PFSK-1 (cell line): ENCODE results near the gene GALNT14.

Experiments
- FOXP2 ChIP-seq: optimal IDR thresholded peaks from 2 replicates; pipeline ENCODE3; 2011; ENCODE audit warnings: borderline replicate concordance, control low read depth, inconsistent platforms; ENCODE audit not compliant: insufficient read depth; ENCODE audit errors: extremely low read length, extremely low read depth
- POLR2AphosphoS5 ChIP-seq: IDR thresholded peaks from 2 replicates; pipeline ENCODE4 v1.6.1; 2012; ENCODE audit warnings: low read depth, mild to moderate bottlenecking, control low read depth, low read length, moderate library complexity
- SIN3A ChIP-seq: IDR thresholded peaks from 2 replicates; pipeline ENCODE4 v1.6.1; 2012; ENCODE audit warnings: mild to moderate bottlenecking, low read length, moderate library complexity, borderline replicate concordance; ENCODE audit not compliant: insufficient read depth
- TAF1 ChIP-seq: IDR thresholded peaks from 2 replicates; pipeline ENCODE4 v1.6.1; 2012; ENCODE audit warnings: low read length, control low read depth, borderline replicate concordance; ENCODE audit not compliant: insufficient read depth
- TF ChIP-seq, protein P1 (sequence below), 2 experiments: IDR thresholded peaks; 2 replicates each; pipeline versions ENCODE4 v1.6.1 to v1.8.0; 2011 to 2012; ENCODE audit warnings: low read depth in 2 of 2, low read length in 2 of 2, control low read depth in 1 of 2, inconsistent platforms in 1 of 2, mild to moderate bottlenecking in 1 of 2, moderate library complexity in 1 of 2; ENCODE audit not compliant: insufficient read depth in 1 of 2

The GALNT14 gene

DNA sequence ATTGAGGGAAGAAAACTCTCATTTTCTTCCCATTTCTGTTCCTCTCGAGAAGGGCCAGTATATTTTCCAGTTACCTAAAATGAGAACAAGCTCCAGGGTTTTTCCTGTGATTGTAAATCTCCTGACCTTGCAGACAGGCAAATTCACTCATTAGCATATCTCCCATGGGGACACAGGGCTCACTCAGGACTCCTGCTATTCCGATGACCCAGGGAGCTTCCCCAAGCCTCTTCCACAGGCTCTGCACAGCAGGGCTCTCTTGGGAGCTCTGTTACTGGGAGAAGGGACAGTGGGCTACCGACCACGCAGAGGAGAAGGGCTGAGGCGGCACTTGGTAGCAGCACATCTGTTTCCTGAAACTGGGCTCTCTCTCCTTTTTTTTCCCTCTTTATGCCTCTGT is 195.8 kb downstream of the GALNT14 start:
- TF ChIP-seq SIN3A (no peak), POLR2AphosphoS5 (no peak), TAF1 (no peak), FOXP2 (no peak)
- TF ChIP-seq, protein P1, sequence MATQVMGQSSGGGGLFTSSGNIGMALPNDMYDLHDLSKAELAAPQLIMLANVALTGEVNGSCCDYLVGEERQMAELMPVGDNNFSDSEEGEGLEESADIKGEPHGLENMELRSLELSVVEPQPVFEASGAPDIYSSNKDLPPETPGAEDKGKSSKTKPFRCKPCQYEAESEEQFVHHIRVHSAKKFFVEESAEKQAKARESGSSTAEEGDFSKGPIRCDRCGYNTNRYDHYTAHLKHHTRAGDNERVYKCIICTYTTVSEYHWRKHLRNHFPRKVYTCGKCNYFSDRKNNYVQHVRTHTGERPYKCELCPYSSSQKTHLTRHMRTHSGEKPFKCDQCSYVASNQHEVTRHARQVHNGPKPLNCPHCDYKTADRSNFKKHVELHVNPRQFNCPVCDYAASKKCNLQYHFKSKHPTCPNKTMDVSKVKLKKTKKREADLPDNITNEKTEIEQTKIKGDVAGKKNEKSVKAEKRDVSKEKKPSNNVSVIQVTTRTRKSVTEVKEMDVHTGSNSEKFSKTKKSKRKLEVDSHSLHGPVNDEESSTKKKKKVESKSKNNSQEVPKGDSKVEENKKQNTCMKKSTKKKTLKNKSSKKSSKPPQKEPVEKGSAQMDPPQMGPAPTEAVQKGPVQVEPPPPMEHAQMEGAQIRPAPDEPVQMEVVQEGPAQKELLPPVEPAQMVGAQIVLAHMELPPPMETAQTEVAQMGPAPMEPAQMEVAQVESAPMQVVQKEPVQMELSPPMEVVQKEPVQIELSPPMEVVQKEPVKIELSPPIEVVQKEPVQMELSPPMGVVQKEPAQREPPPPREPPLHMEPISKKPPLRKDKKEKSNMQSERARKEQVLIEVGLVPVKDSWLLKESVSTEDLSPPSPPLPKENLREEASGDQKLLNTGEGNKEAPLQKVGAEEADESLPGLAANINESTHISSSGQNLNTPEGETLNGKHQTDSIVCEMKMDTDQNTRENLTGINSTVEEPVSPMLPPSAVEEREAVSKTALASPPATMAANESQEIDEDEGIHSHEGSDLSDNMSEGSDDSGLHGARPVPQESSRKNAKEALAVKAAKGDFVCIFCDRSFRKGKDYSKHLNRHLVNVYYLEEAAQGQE (IDR thresholded peaks at IDR 0.05; ENCODE audit: insufficient read depth in 1 of 2, low read depth in 2 of 2, low read length in 2 of 2) = no peak

DNA sequence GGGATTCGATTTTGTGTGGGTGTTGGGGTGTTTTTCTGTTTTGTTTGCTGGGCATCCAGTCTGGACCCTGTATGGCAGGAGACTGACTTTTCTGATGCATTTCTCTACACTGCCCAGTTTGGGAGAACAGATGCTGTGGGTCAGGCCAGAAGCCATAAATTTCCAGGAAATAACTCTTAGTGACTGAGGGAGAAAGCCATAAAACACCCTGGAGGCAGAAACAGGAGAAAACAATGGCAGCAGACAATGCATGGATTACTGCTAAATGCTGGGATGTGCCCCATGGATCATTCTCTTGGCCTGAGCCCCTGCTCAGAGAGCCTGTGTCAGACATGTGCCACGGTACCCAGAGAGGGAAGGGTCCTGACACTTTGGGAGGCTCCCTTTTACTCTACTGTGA is 197.4 kb downstream of the GALNT14 start:
- TF ChIP-seq TAF1 = no peak
- no peak for TF ChIP-seq SIN3A
- TF ChIP-seq, protein P1 (IDR thresholded peaks at IDR 0.05; ENCODE audit: insufficient read depth in 1 of 2, low read depth in 2 of 2, low read length in 2 of 2) = no peak

DNA sequence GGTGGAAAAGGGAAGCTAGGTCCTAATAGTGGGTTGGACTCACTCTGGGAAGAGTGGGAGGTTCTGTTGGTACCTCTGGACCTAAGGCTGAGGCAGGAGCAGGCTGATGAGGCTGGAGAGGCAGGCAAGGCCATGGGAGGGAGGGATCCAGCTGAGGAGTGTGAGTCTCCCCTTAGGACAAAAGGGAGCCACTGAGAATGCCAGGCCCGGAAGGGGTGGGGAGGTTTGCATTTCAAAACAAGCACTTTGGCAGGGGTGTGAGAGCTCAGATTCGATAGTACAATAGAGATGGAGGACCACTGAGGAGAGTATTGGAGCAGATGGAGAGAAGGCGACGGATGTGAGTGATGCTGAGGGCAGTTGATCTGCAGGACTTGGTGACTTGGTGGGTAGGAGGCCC is 198.9 kb downstream of the GALNT14 start:
- TF ChIP-seq, protein P1 (IDR thresholded peaks at IDR 0.05; ENCODE audit: insufficient read depth in 1 of 2, low read depth in 2 of 2, low read length in 2 of 2) = no peak
- no peak for TF ChIP-seq SIN3A
- TF ChIP-seq POLR2AphosphoS5 = no peak
- TF ChIP-seq FOXP2 = no peak
- TF ChIP-seq TAF1 = no peak

DNA sequence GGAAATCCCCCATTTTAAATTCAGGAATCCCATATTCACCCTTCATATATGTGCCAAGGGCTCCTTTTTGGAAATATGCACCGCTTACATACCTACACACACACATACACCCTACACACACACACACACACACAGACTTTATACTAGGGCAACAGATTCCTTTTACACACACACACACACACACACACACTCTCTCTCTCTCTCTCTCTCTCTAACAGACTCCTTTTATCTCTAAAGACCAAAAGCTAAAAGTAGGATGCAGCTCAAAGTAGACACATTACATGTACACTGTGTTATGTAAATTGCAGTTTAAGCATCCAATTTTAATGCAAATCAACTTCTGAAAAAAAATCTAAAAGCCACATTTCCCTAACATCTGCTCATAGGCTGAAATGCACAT is 200.0 kb downstream of the GALNT14 start:
- no peak for TF ChIP-seq SIN3A
- TF ChIP-seq, protein P1 (IDR thresholded peaks at IDR 0.05; ENCODE audit: insufficient read depth in 1 of 2, low read depth in 2 of 2, low read length in 2 of 2) = no peak
- TF ChIP-seq POLR2AphosphoS5 = no peak
- TF ChIP-seq FOXP2 = no peak
- TF ChIP-seq TAF1 = no peak

DNA sequence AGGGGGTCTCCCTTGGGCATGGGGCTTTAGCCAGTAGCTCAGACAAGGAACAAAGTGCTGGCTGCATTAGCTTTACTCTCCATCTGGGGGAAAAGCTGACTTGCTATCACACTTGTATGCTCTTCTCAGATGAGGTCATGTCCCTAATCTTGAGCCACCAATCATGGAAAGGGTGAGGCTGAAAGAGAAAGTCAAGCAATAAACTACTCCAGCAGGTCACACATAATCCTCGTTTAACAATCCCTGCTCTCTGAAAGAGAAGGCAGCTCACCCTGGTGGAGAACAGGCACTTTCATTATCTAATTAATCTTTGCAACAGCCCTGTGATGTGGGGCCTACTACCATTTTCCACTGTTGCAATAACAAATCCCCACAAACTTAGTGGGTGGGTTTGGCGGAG is 201.3 kb downstream of the GALNT14 start:
- TF ChIP-seq TAF1 (no peak), POLR2AphosphoS5 (no peak), SIN3A (no peak), FOXP2 (no peak)
- TF ChIP-seq, protein P1 (IDR thresholded peaks at IDR 0.05; ENCODE audit: insufficient read depth in 1 of 2, low read depth in 2 of 2, low read length in 2 of 2) = no peak
